ENCODE measurements around the gene VPS26A.

The VPS26A gene

GRCh38 chr10:69179089-69179742 lies 55.2 kb downstream of the VPS26A start:
- DNase-seq (ENCODE audit: low read depth): no peak

DNA sequence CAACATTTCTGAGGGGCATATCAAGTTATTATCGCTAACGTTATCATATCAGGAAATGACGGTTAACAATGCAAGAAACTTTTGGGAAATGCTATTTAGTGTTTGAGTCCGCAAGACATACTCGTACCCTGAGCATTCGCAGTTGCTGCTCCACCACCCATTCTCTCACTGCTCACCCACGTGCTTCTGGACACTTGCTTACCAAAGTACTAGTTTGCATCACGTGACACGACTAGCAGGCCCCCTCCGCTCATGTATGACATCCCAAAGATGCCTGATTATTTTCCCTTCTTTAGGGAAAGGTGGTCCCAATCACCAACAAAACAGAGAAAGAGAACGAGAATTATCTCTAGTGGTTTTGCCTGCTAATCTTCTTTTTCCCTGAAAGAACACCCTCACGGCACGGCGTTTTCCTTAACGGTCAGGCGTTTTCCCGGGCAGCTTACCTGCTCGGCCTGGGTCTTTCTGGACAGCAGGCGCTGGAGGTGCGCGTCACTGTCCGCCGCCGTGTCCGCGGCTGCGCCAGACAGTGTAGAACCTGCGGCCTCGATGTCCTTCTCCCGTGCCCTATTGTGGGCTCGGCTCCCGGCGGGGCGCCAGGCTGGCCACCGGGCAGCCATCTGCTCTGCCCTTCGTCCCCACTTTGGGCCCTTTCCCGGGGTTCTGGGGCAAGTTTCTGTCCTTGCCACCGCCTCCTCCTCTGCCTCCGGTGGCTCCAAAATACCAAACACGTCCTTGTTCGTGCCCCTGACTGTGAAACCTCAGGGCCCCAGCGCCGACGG lies 56.0 kb downstream of the VPS26A start, which contains the start of gene SUPV3L1:
TSS of gene SUPV3L1 (plus strand) at position 492 of the 782 bp plus-strand sequence. CDS start at position 550, 58 bp downstream.
- DNase-seq (ENCODE audit: low read depth): peak; percentile 76

DNA sequence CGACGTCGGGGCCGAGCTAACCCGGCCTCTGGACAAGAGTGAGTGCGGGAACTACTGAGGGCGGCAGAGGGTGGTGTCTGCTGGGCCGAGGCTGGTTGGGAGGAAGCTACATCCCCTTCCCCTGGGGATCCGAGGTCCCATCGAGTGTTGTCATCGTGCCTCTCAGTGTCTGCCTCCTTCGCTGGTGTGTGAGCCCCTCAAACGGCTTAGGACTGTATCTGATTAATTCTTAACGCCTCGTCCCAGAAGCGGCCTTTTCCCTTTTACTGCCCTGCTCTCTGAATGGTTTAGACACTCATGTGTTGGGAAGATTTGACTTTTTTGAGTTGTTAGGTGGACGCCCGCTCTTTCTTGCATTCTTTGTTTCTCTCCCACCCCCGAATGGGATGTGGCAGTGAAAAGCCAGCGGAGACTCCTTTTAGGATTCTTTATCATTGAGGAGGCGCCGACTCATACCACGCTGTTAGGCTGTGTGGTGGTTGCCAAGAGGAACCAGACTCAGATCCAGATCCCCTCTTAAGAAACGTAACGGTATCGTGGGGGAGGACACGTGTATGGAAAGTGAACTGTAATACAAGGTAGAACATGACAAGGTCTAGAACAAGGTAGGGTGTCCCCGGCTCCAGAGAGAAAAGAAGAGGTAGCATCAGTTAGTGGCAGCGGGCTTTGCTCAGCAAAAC lies 56.7 kb downstream of the VPS26A start:
- no peak for DNase-seq (ENCODE audit: low read depth)

- DNase-seq (ENCODE audit: low read depth): no peak
These were observed 57.5 kb downstream of the VPS26A start for GRCh38 chr10:69181433-69181832.

- no peak for DNase-seq (ENCODE audit: low read depth)
These were observed 58.0 kb downstream of the VPS26A start for GRCh38 chr10:69182005-69182404.

DNA sequence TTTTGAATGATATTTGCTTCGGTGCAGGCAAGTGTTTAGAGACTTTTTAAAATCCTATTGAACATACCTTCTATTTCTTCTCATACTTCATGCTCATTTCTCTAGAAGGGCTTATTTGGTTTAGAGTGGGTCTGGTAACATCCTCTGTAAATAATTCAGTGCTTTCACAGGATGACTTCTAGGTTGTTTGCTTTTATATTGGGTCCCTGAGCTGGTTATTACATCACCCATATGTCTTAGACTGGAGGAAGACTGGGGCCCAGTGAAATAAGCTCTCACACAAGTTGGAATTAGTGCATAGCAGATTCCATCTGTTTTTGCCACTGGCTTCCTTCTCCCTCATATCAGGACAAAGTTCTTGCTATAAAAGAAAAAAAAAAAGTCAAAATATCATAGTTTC lies 62.5 kb downstream of the VPS26A start:
- no peak for DNase-seq (ENCODE audit: low read depth)

DNA sequence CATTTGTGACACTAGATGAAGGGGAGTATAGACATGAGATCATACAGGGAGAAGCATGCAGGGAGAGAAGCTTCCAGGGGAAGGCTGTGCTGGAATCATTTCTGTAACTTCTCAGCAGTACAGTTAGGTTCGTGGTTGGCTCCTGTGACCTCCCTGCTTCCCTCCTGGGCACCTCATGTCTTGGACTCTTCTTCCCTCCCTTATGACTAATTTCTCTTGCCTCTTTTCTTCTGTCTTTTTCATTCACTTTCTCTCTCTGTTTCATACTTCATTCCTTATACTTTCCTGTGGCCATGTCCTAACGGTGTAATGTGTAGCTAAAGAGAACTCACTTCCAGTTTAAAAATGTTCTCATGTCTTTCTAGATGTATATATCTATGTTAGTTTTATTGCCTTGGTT lies 77.1 kb downstream of the VPS26A start:
- DNase-seq (ENCODE audit: low read depth): no peak

DNA sequence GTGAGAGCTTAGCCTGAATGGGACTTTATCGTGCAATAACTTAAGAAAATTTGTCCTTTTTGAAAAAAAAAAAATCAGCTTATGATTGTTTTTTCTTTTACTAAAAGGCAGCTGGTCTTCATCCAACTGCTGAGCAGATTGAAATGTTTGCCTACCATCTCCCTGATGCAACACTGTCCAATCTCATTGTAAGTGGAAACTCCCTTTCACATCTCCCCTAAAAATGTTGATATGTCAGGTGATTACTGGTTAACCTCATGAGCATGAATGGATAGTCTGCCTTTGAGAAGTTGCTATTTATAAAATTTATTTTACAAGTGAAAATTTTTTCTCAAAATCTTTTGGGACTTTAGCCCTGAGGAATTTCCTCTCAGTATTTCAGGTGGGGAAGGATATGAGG lies 78.4 kb downstream of the VPS26A start:
- DNase-seq (ENCODE audit: low read depth): no peak

GRCh38 chr10:69208761-69209160 lies 84.8 kb downstream of the VPS26A start:
- no peak for DNase-seq (ENCODE audit: low read depth)

DNA sequence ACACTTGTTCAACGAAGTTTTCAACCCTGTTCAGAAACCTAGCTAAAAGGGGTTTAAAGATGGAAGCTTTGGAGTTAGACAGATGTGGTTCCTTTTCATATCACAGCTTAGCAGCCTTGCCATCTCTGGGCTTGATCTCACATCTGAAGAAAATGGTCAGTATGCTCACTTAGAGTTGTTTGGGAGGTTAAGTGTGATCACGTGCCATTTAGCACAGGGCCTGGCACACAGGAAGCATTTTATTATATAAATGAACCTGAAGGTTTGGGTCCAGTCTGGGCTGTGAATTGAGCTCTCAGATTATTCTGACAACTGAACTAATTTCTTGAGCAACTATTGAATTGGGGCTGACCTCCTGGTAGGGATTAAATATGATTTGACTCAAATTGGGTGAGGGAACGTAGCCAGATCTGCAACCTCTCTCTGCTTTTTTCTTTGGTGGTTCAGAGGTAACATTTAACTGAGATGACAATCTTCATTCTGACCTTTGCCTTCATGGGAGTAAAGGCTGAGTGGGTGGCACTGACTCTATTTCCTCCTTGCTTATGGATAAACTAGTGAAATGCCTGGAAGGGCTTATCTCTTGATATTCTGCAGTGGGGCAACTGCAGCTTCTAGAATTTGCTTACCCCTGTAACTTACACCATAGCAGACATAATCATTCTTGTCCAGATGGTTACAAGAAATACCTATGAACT lies 86.0 kb downstream of the VPS26A start:
- no peak for DNase-seq (ENCODE audit: low read depth)

DNA sequence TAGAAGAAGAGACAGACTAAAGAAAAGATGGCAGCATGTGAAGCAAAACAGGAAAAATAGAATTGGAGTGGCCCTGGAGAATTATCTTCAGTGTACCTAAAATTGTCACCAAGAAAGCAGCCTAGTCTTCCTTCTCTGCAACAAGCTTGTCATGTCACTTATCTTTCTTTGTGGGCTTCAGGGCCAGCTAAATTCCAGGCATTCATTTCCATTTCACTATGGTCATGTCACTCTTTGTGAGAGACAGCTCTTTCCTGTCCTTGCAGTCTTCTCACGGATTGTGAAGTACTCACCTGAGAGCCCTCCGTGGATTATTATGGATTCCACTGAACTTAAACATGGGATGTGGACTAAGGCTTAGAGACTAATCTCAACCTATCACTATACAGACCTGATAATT lies 87.1 kb downstream of the VPS26A start:
- DNase-seq (ENCODE audit: low read depth): no peak

GRCh38 chr10:69211524-69211923 lies 87.5 kb downstream of the VPS26A start:
- no peak for DNase-seq (ENCODE audit: low read depth)

DNA sequence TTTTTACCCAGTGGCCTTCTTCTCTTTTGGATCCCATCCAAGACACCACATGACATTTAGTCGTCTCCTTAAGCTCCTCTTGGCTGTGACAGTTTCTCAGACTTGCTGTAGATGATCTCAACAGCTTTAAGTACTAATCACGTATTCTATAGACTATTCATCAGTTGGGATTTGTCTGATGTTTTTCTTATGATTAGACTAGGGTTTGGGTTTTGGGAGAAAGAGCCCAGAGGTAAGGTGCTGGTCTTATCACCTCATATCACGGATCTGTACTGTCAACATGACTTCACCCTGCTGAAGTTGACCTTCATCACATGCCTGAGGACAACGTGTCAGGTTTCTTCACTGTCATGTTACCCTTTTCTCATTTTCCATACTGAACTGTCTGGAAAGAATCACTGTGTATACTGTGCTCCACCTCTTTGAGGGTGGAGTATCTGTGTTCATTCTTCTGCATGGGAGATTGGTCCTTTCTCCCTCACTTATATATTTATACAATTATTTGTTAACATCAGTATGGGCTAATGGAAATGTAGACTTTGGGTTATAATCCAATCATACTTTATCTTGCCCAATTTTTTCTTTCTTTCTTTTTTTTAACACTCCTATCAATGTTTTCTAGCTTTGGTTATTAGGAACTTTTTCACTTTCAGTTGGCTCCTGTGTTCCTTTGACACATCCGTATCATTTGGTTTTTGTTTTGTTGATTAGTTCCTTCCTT lies 89.8 kb downstream of the VPS26A start:
- no peak for DNase-seq (ENCODE audit: low read depth)

DNA sequence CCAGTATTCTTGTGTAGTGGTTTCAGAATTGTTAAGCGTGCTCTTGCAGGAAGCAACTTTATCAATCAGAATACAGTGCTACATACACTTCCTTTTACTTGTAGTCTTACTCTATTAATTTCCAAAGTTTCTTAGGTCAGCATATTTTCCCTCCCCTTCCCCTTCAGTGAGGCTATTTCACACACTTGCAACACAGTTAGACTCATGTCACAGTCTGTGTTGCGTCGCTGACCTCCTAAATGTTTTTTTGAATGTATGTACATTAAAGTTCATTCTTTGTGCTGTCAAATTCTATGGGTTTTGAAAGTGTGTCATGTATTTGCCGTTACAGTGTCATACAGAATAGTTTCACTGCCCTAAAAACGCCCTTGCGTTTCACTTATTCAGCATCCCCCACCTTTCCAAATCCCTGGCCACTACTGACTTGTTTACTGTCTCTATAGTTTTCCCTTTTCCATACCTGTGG lies 90.7 kb downstream of the VPS26A start:
- no peak for DNase-seq (ENCODE audit: low read depth)

DNA sequence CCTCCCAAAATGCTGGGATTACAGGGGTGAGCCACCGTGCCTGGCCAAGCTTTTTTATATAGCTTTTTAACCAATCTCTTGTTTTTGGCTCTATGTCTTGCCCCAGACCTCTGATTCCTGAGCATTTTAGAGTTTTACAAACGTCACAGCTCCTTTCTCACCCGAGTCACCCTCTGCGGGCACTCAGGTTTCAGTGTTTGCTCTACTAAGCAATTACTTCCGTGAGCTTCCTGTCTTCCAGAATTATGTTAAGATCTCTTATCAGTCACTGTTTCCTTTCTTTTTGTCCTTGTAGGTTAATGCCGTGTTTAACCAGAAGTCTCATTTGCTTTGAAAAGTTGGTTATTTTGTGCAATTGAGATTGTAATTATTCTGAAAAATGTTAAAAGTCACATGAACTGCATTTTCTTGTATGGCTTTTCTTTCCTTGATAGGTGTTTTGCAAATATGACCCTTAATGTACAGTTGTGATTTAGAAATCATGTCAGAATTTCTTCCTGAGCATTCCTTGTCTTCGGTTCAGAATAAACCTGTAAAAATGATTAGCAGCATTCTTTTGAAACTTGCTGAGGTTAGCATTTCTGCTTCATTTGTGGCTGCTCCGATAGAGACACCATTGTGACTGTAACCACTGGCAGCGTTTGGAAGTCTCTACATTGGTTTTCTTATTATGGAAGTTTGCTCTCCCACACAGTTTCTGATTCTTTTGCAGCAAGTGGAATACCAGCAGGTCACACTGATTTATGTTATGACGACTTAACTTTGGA lies 91.6 kb downstream of the VPS26A start:
- DNase-seq (ENCODE audit: low read depth): no peak

GRCh38 chr10:69216577-69217118 lies 92.7 kb downstream of the VPS26A start:
- no peak for DNase-seq (ENCODE audit: low read depth)

GRCh38 chr10:69217119-69217754 lies 93.3 kb downstream of the VPS26A start:
- DNase-seq (ENCODE audit: low read depth): no peak

DNA sequence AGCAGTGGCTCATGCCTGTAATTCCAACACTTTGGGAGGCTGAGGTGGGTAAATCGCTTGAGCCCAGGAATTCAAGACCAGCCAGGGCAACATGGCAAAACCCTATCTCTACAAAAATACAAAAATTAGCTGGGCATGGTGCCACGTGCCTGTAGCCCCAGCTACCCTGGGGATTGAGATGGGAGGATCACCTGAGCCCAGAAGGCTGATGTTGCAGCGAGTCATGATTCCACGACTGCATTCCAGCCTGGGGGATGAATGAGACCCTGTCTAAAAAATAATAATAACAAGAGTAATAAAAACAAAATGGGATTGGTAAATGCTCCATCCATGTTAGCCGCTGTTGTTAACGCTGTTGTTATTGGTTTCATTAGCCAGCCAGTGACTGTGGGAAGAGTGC lies 94.9 kb downstream of the VPS26A start:
- no peak for DNase-seq (ENCODE audit: low read depth)

DNA sequence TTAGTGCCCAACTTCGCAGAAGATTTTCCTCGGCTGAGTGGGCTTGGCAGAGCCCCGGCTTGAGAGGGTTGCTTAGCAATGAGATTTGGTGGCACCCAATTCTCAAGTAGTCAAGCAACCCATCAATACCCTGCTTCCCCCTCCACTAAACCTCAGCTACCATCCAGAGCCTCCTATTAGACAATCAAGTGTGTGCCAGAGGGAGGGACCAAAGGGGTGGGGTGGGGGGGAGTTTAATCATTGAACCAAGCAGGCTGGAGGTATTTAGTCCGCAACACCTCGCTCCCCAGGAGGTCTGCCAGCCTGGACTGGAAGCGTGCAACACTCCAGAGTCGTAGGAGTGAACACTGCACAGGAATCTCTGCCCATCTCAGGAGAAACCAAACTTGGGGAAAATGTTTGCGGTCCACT lies 96.1 kb downstream of the VPS26A start, which contains the start of gene HKDC1:
TSS of gene HKDC1 (plus strand) at position 292 of the 411 bp plus-strand sequence. CDS start at position 396, 104 bp downstream.
- DNase-seq (ENCODE audit: low read depth): no peak

- DNase-seq (ENCODE audit: low read depth): no peak
These were observed 96.5 kb downstream of the VPS26A start for GRCh38 chr10:69220507-69220906.

All from stimulated activated CD8-positive, alpha-beta memory T cell treated with anti-CD3 and anti-CD28 coated beads, Interleukin-12 subunit alpha, Interleukin-12 subunit beta, amount 100 ng/mL, for 1 hour (primary cell).